GM03348 (cell line): ENCODE measurements around the gene YBX3.

Experiments
- DNase-seq: peaks from one replicate; pipeline ENCODE4 v3.0.0; 2012; ENCODE audit warnings: low spot score

YBX3 gene

GRCh38 chr12:10669533-10669932, 53.6 kb downstream of the YBX3 start:
- no peak for DNase-seq

- no peak for DNase-seq
These were observed 54.6 kb downstream of the YBX3 start for GRCh38 chr12:10668526-10668925.

- DNase-seq: no peak
These were observed 55.5 kb downstream of the YBX3 start for GRCh38 chr12:10667581-10667980.

- no peak for DNase-seq
These were observed 58.6 kb downstream of the YBX3 start for GRCh38 chr12:10664499-10664898.

- DNase-seq: no peak
These were observed 59.3 kb downstream of the YBX3 start for GRCh38 chr12:10663869-10664268.

GRCh38 chr12:10661338-10661737, 61.8 kb downstream of the YBX3 start:
- peak; percentile 24 for DNase-seq

- DNase-seq: no peak
These were observed 69.1 kb downstream of the YBX3 start for GRCh38 chr12:10654003-10654402.

- DNase-seq: no peak
These were observed 70.9 kb downstream of the YBX3 start for GRCh38 chr12:10652192-10652591.
